HG03159 (cell line): ENCODE data around the gene COL9A1.
A peak's percentile ranks its signal among the peaks of the same experiment; 100 is the strongest.

Source experiments
- ATAC-seq: cut with Tn5 transposase; IDR thresholded peaks from one replicate; pipeline ENCODE4 v1.9.1; 2021; ENCODE audit warnings: mild to moderate bottlenecking, moderate library complexity; ENCODE audit not compliant: unreplicated experiment

COL9A1 gene

GRCh38 chr6:70236343-70236742, 66.5 kb downstream of the COL9A1 start:
- ATAC-seq, result no peak

- no peak for ATAC-seq
These were observed 68.2 kb downstream of the COL9A1 start for GRCh38 chr6:70234561-70235236.

GRCh38 chr6:70231311-70231710, 71.6 kb downstream of the COL9A1 start:
- no peak for ATAC-seq

- ATAC-seq, result no peak
These were observed 77.8 kb downstream of the COL9A1 start for GRCh38 chr6:70225055-70225454.

GRCh38 chr6:70222439-70222749, 80.5 kb downstream of the COL9A1 start:
- ATAC-seq, result no peak

GRCh38 chr6:70221715-70222438, 81.0 kb downstream of the COL9A1 start:
- no peak for ATAC-seq

GRCh38 chr6:70221025-70221714, 81.7 kb downstream of the COL9A1 start:
- ATAC-seq, result peak; percentile 63

- no peak for ATAC-seq
These were observed 82.8 kb downstream of the COL9A1 start for GRCh38 chr6:70219943-70220613.

- no peak for ATAC-seq
These were observed 86.1 kb downstream of the COL9A1 start for GRCh38 chr6:70216767-70217166.

- ATAC-seq, result no peak
These were observed 87.3 kb downstream of the COL9A1 start for GRCh38 chr6:70215460-70216108.

GRCh38 chr6:70210462-70210861, 92.4 kb downstream of the COL9A1 start:
- ATAC-seq, result no peak

- ATAC-seq, result no peak
These were observed 94.6 kb downstream of the COL9A1 start for GRCh38 chr6:70208235-70208790.

- ATAC-seq, result no peak
These were observed 104.1 kb downstream of the COL9A1 start for GRCh38 chr6:70198785-70199184.

- no peak for ATAC-seq
These were observed 106.4 kb downstream of the COL9A1 start for GRCh38 chr6:70196531-70196930.

GRCh38 chr6:70194421-70194820, 108.5 kb downstream of the COL9A1 start:
- ATAC-seq, result no peak

- ATAC-seq, result no peak
These were observed 114.7 kb downstream of the COL9A1 start for GRCh38 chr6:70188202-70188601.

- no peak for ATAC-seq
These were observed 116.4 kb downstream of the COL9A1 start for GRCh38 chr6:70186461-70186860.

GRCh38 chr6:70184723-70185122, 118.2 kb downstream of the COL9A1 start:
- ATAC-seq, result no peak

- ATAC-seq, result no peak
These were observed 119.3 kb downstream of the COL9A1 start for GRCh38 chr6:70183538-70183937.

- ATAC-seq, result peak; percentile 51
These were observed 121.8 kb downstream of the COL9A1 start for GRCh38 chr6:70180901-70181599.
